NOMO-1 treated with dmso at 0.1 percent for 144 hours (cell line): ENCODE data around the gene FBXO21.
A peak's percentile ranks its signal among the peaks of the same experiment; 100 is the strongest.

Experiments used
- DNase-seq: peaks from one replicate; lab custom pipeline; 2025; ENCODE audit not compliant: unreplicated experiment; lab: John Stamatoyannopoulos, UW

FBXO21 gene

GRCh38 chr12:117140397-117141096, 49.7 kb downstream of the FBXO21 start:
- DNase-seq = no peak

- no peak for DNase-seq
Measured at GRCh38 chr12:117139025-117139717, 51.1 kb downstream of the FBXO21 start.

DNA sequence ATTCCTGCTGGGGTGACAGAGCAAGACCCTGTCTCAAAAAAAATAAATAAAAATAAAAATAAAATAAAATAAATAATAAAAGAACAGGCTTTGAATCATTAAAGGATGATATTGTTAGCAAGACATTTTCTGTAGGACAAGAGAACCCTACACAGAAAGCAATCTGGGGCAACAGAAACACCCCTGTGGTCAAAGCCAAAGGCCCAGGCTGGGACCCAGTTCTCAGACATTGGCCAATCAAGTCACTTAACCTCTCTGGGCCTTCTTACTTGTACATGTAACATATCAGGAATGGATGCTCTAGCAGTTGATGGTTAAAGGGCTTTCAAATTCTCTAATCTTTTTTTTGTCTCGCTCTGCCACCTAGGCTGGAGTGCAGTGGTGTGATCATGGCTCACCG, 55.5 kb downstream of the FBXO21 start:
- DNase-seq = no peak

DNA sequence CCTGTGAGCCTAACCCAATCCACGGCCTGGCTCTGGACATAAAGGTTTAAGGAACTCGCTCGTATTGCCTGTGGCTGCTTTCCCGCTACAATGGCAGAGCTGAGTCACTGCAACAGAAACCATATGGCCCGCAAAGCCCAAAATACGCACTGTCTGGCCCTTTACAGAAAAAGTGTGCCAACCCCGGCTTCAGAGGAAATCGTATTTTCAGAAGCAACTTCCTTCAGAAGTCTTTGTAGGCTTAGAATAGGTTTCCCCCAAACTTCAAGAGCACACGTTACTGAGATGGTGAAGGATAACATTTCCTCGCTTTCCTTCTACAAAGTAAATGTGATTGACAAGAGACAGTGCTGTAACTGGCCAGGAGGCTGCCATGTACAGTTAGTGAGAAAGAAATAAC, 56.2 kb downstream of the FBXO21 start:
- DNase-seq = peak; percentile 59

DNA sequence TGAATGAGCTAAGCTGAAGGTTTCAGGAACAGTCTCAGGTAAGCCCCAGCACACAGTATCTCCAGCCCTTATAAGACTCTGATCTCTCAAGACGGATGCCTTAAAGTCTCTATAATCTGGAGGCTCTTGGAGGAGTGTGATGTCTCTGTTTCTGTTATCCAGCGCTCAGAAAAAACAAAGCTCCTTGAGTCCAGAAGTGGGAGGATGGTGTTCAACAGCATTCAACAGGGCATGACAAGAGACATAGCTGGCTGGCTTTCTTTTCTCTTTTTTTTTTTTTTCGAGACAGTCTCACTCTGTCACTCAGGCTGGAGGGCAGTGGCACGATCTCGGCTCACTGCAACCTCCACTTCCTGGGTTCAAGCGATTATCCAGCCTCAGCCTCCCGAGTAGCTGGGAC, 59.5 kb downstream of the FBXO21 start:
- no peak for DNase-seq

GRCh38 chr12:117129391-117129790, 60.9 kb downstream of the FBXO21 start:
- no peak for DNase-seq

- DNase-seq = no peak
Measured at GRCh38 chr12:117127933-117128823, 62.1 kb downstream of the FBXO21 start.

DNA sequence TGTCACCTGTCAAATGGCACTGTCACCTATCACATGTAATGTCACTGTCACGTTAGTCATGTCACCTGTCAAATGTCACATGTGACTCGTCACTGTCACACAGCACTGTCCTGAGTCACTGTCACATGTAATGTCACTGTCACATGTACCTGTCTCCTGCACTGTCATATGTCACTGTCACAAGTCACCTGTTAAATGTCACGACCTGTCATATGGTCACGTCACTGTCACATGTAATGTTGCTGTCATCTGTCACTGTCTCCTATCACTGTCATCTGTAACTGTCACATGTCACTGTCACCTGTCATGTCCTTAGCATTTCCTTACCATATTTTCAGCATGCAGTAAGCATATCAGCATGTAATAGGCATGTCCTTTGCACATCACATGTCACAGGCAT, 63.9 kb downstream of the FBXO21 start:
- DNase-seq = no peak

GRCh38 chr12:117125767-117126166, 64.5 kb downstream of the FBXO21 start:
- DNase-seq = no peak

DNA sequence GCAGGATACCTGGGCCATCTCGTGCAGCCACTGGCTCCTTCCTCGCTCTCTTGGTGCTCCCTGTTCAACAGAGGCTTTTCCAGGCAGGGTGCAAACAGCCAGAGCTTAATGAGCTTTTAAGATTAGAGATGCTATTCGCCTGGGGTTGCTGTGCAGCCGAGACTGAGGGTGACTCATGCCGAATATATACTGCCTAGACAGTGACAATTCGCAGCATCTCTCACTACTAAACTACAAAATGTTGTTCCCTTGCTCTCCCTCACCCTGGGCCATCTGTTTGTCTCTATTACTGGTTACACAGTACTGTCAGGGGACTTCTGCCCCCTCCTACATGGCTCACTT, 65.0 kb downstream of the FBXO21 start:
- DNase-seq = no peak

- no peak for DNase-seq
Measured at GRCh38 chr12:117124421-117125271, 65.6 kb downstream of the FBXO21 start.

GRCh38 chr12:117121441-117121840, 68.8 kb downstream of the FBXO21 start:
- DNase-seq = no peak

GRCh38 chr12:117120787-117121186, 69.5 kb downstream of the FBXO21 start:
- DNase-seq = no peak

GRCh38 chr12:117119592-117120198, 70.6 kb downstream of the FBXO21 start:
- no peak for DNase-seq

GRCh38 chr12:117118838-117119591, 71.3 kb downstream of the FBXO21 start:
- no peak for DNase-seq

GRCh38 chr12:117114784-117115183, 75.5 kb downstream of the FBXO21 start:
- no peak for DNase-seq

- DNase-seq = no peak
Measured at GRCh38 chr12:117113231-117113630, 77.0 kb downstream of the FBXO21 start.

- no peak for DNase-seq
Measured at GRCh38 chr12:117111821-117112595, 78.3 kb downstream of the FBXO21 start.

- no peak for DNase-seq
Measured at GRCh38 chr12:117111386-117111785, 78.9 kb downstream of the FBXO21 start.
